Mesenchymal stem cell (in vitro differentiated cells and primary cell): ENCODE results near the gene ESR1.

Experiments
- DNase-seq: peaks from one replicate; pipeline ENCODE4 v3.0.0-alpha.2; 2013
- H2AFZ ChIP-seq: one replicate; pipeline ENCODE4 v1.6.1; 2013; ENCODE audit warnings: low read depth, mild to moderate bottlenecking, control low read depth, inconsistent platforms, low read length, moderate library complexity
- H2AK5ac ChIP-seq: 2 replicates; pipeline ENCODE4 v1.6.1; 2013; ENCODE audit warnings: low read length, moderate library complexity, mild to moderate bottlenecking, inconsistent platforms; ENCODE audit not compliant: severe bottlenecking
- H2BK120ac ChIP-seq: one replicate; pipeline ENCODE4 v1.6.1; 2013; ENCODE audit warnings: low read depth, mild to moderate bottlenecking, inconsistent platforms, low read length, moderate library complexity
- H2BK12ac ChIP-seq, 2 experiments: one replicate each; pipeline ENCODE4 v1.6.1; 2013; ENCODE audit warnings: inconsistent platforms in 2 of 2, low read length in 2 of 2, mild to moderate bottlenecking in 2 of 2, moderate library complexity in 2 of 2, control low read depth in 1 of 2
- H2BK15ac ChIP-seq: one replicate; pipeline ENCODE4 v1.6.1; 2013; ENCODE audit warnings: mild to moderate bottlenecking, low read depth, inconsistent platforms; ENCODE audit not compliant: poor library complexity, severe bottlenecking
- H2BK5ac ChIP-seq: 2 replicates; pipeline ENCODE4 v1.6.1; 2013; ENCODE audit warnings: low read depth, mild to moderate bottlenecking, low read length, control low read depth, inconsistent platforms; ENCODE audit not compliant: poor library complexity, severe bottlenecking
- H3K14ac ChIP-seq, 2 experiments: one replicate each; pipeline ENCODE4 v1.6.1; 2013; ENCODE audit warnings: inconsistent platforms in 2 of 2, low read length in 2 of 2, control low read depth in 1 of 2, mild to moderate bottlenecking in 1 of 2, moderate library complexity in 1 of 2
- H3K18ac ChIP-seq, 2 experiments: one replicate each; pipeline ENCODE4 v1.6.1; 2013; ENCODE audit warnings: inconsistent platforms in 2 of 2, low read length in 2 of 2, control low read depth in 1 of 2, low read depth in 1 of 2, mild to moderate bottlenecking in 1 of 2
- H3K23ac ChIP-seq, 2 experiments: one replicate each; pipeline ENCODE4 v1.6.1; 2013; ENCODE audit warnings: inconsistent platforms in 2 of 2, low read length in 2 of 2, mild to moderate bottlenecking in 2 of 2, moderate library complexity in 2 of 2, control low read depth in 1 of 2
- H3K27ac ChIP-seq: 2 replicates; pipeline ENCODE4 v1.5.1; 2013; ENCODE audit warnings: mild to moderate bottlenecking, moderate library complexity, low read length, control low read depth, inconsistent platforms; ENCODE audit not compliant: poor library complexity, severe bottlenecking
- H3K27me3 ChIP-seq, 2 experiments: 2 replicates each; pipeline versions ENCODE4 v1.6.1 to v1.7.0; 2013; ENCODE audit warnings: low read length in 2 of 2, mild to moderate bottlenecking in 2 of 2, moderate library complexity in 2 of 2, control low read depth in 1 of 2, inconsistent platforms in 1 of 2; ENCODE audit not compliant: control insufficient read depth in 1 of 2, insufficient read depth in 1 of 2
- H3K36me3 ChIP-seq, 2 experiments: 2 replicates each; pipeline versions ENCODE4 v1.6.1 to v1.7.0; 2013; ENCODE audit warnings: low read length in 2 of 2, control low read depth in 1 of 2, inconsistent platforms in 1 of 2, low read depth in 1 of 2, mild to moderate bottlenecking in 1 of 2; ENCODE audit not compliant: insufficient read depth in 2 of 2, control insufficient read depth in 1 of 2
- H3K4ac ChIP-seq, 2 experiments: one replicate each; pipeline ENCODE4 v1.6.1; 2013; ENCODE audit warnings: inconsistent platforms in 2 of 2, low read length in 2 of 2, mild to moderate bottlenecking in 2 of 2, moderate library complexity in 2 of 2, control low read depth in 1 of 2, low read depth in 1 of 2
- H3K4me1 ChIP-seq: 2 replicates; pipeline ENCODE4 v1.6.1; 2013; ENCODE audit warnings: low read depth, low read length, control low read depth; ENCODE audit not compliant: control insufficient read depth, insufficient read depth
- H3K4me2 ChIP-seq: 2 replicates; pipeline ENCODE4 v1.6.1; 2013; ENCODE audit warnings: low read length, mild to moderate bottlenecking, inconsistent platforms; ENCODE audit not compliant: poor library complexity, severe bottlenecking
- H3K4me3 ChIP-seq, 2 experiments: 2 replicates each; pipeline versions ENCODE4 v1.5.1 to v1.7.0; 2013; ENCODE audit warnings: low read length in 2 of 2, mild to moderate bottlenecking in 2 of 2, control low read depth in 1 of 2, low read depth in 1 of 2; ENCODE audit not compliant: insufficient read depth in 1 of 2
- H3K79me1 ChIP-seq: replicated peaks from 2 replicates; pipeline ENCODE4 v1.6.1; 2013; ENCODE audit warnings: mild to moderate bottlenecking, control low read depth, low read length, inconsistent platforms; ENCODE audit not compliant: poor library complexity, severe bottlenecking
- H3K9ac ChIP-seq: 2 replicates; pipeline ENCODE4 v1.7.0; 2013; ENCODE audit warnings: mild to moderate bottlenecking, low read length, moderate library complexity
- H3K9me3 ChIP-seq: 2 replicates; pipeline ENCODE4 v1.7.0; 2013; ENCODE audit warnings: mild to moderate bottlenecking, low read length; ENCODE audit not compliant: control insufficient read depth
- H4K8ac ChIP-seq: one replicate; pipeline ENCODE4 v1.6.1; 2013; ENCODE audit warnings: inconsistent platforms, mild to moderate bottlenecking, low read length, moderate library complexity
- H4K91ac ChIP-seq: one replicate; pipeline ENCODE4 v1.6.1; 2013; ENCODE audit warnings: mild to moderate bottlenecking, low read length, inconsistent platforms
- WGBS: methylation state at CpG from one replicate; pipeline ENCODE4 v1.1.7; 2013; ENCODE audit warnings: mixed read lengths; 5-methylcytosine and 5-hydroxymethylcytosine counted together

The ESR1 gene

DNA sequence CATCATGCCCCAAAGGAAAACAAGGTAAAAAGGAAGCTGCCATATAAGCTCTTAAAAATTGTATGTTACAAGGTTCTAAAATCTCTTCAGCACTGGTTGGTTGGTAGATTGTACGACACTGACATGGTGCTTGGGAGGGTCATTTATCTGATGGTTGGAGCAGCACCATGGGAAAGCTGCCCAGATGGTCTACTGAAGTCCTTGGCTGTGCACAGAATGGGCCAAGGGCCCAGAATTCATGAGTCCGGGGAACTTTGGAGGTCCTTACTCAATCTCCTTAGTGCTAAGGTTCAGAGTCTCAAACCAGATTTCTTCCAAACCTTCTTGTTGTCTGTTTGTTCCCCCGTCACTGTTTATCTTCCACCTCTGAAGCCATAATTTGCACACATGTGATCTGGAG lies 314.4 kb downstream of the ESR1 start:
- no peak overlapping the region for H3K9ac ChIP-seq
- no peak overlapping the region for H3K18ac ChIP-seq
- 83% methylated on average over 3 of the region's 3 CpGs for WGBS
- no peak overlapping the region for H3K4me2 ChIP-seq
- H3K79me1 ChIP-seq: no peaks in the 10 kb centered on the region
- H3K9me3 ChIP-seq: no peaks in the 10 kb centered on the region
- H4K8ac ChIP-seq: no peak overlapping the region
- H2BK12ac ChIP-seq: no peak overlapping the region
- H2BK120ac ChIP-seq: no peak overlapping the region
- no peak overlapping the region for H3K27ac ChIP-seq
- H3K23ac ChIP-seq: no peak overlapping the region
- no peak overlapping the region for H4K91ac ChIP-seq
- no peak overlapping the region for H2BK15ac ChIP-seq
- no peak overlapping the region for H2BK5ac ChIP-seq
- H3K14ac ChIP-seq: no peak overlapping the region
- H3K4ac ChIP-seq: no peak overlapping the region
- H3K27me3 ChIP-seq: no peaks in the 10 kb centered on the region
- DNase-seq: no peak
- H3K4me1 ChIP-seq: no peaks in the 10 kb centered on the region
- H3K4me3 ChIP-seq: no peak overlapping the region
- H2AK5ac ChIP-seq: no peak overlapping the region
- peaks cover 23 to 34% of the 10 kb centered on the region in 2 experiments for H3K36me3 ChIP-seq
- H2AFZ ChIP-seq: no peak overlapping the region

- Histone ChIP-seq H3K79me1 (no peaks in the 10 kb centered on the region), H2BK120ac (no peak overlapping the region), H3K9ac (no peak overlapping the region), H4K8ac (no peak overlapping the region), H2BK5ac (no peak overlapping the region), H3K14ac (no peak overlapping the region), H3K4me1 (no peaks in the 10 kb centered on the region), H2AFZ (no peak overlapping the region), H4K91ac (no peak overlapping the region), H2AK5ac (no peak overlapping the region), H3K9me3 (no peaks in the 10 kb centered on the region), H3K4ac (no peak overlapping the region), H3K36me3 (peaks cover 23 to 34% of the 10 kb centered on the region in 2 experiments), H3K27ac (no peak overlapping the region), H3K27me3 (no peaks in the 10 kb centered on the region), H3K23ac (no peak overlapping the region), H3K18ac (no peak overlapping the region), H3K4me2 (no peak overlapping the region), H3K4me3 (no peak overlapping the region), H2BK15ac (no peak overlapping the region), H2BK12ac (no peak overlapping the region)
- DNase-seq: no peak
- WGBS: 96% methylated on average over 12 of the region's 12 CpGs
These were observed 315.0 kb downstream of the ESR1 start for GRCh38 chr6:152122434-152122833.

DNA sequence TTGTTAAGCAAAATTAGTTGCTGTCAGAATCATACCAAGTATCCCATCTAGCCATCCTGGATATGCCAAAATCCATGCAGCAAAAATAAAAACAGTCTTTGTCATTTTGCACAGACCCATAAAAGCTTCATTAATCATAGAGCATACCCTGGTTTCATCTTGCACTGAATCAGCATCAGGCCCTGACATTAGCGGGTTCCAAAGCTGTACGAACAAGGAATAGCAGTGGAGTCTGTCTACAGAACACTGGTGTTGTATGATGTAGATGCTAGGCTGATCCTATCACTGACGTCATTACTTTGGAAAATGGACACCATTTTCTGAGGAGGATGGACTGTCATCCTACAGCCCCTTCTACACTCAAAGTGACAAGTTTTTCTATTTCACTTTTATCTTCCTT lies 315.6 kb downstream of the ESR1 start:
- H2BK15ac ChIP-seq: no peak overlapping the region
- H3K36me3 ChIP-seq: peaks cover 23 to 38% of the 10 kb centered on the region in 2 experiments
- H3K4me3 ChIP-seq: no peak overlapping the region
- H2BK12ac ChIP-seq: no peak overlapping the region
- H3K4me2 ChIP-seq: no peak overlapping the region
- H3K79me1 ChIP-seq: no peaks in the 10 kb centered on the region
- no peaks in the 10 kb centered on the region for H3K27me3 ChIP-seq
- H2BK5ac ChIP-seq: no peak overlapping the region
- no peak for DNase-seq
- H3K9ac ChIP-seq: no peak overlapping the region
- no peaks in the 10 kb centered on the region for H3K4me1 ChIP-seq
- no peak overlapping the region for H4K8ac ChIP-seq
- WGBS: 100% methylated on average over 2 of the region's 3 CpGs
- no peak overlapping the region for H4K91ac ChIP-seq
- H3K27ac ChIP-seq: no peak overlapping the region
- H3K9me3 ChIP-seq: no peaks in the 10 kb centered on the region
- no peak overlapping the region for H3K14ac ChIP-seq
- no peak overlapping the region for H2AFZ ChIP-seq
- no peak overlapping the region for H3K18ac ChIP-seq
- no peak overlapping the region for H3K4ac ChIP-seq
- H2BK120ac ChIP-seq: no peak overlapping the region
- H2AK5ac ChIP-seq: no peak overlapping the region
- no peak overlapping the region for H3K23ac ChIP-seq

- peak; percentile 66 for DNase-seq
- WGBS: 79% methylated on average over 3 of the region's 3 CpGs
These were observed 317.1 kb downstream of the ESR1 start for GRCh38 chr6:152124429-152125074.

More at GRCh38 chr6:152124429-152125074, 317.1 kb downstream of the ESR1 start:
- Histone ChIP-seq H3K23ac (no peak overlapping the region), H3K4me1 (no peaks in the 10 kb centered on the region), H4K8ac (no peak overlapping the region), H2BK5ac (no peak overlapping the region), H3K14ac (no peak overlapping the region), H2BK15ac (no peak overlapping the region), H3K18ac (no peak overlapping the region), H2AFZ (no peak overlapping the region), H3K4me3 (no peak overlapping the region), H2BK12ac (no peak overlapping the region), H3K79me1 (no peaks in the 10 kb centered on the region), H3K9me3 (no peaks in the 10 kb centered on the region), H3K36me3 (peaks cover 26 to 48% of the 10 kb centered on the region in 2 experiments), H3K4me2 (no peak overlapping the region), H4K91ac (no peak overlapping the region), H3K27me3 (no peaks in the 10 kb centered on the region), H3K9ac (peak overlapping the region; percentile 22), H2AK5ac (no peak overlapping the region), H3K27ac (no peak overlapping the region), H2BK120ac (no peak overlapping the region), H3K4ac (no peak overlapping the region)
